Neuronal stem cell (in vitro differentiated cells): ENCODE measurements around the gene SERPINA5.
A peak's percentile ranks its signal among the peaks of the same experiment; 100 is the strongest.

Experiments used
- DNase-seq: peaks from one replicate; pipeline ENCODE4 v3.0.0-alpha.2; 2013; ENCODE audit warnings: low spot score
- H2AFZ ChIP-seq: one replicate; pipeline ENCODE4 v1.6.1; 2013; ENCODE audit warnings: mild to moderate bottlenecking, low read length, inconsistent platforms
- H2AK5ac ChIP-seq: 2 replicates; pipeline ENCODE4 v1.6.1; 2013; ENCODE audit warnings: low read depth, mild to moderate bottlenecking, inconsistent platforms, low read length, moderate library complexity, mixed read lengths
- H2BK120ac ChIP-seq: 2 replicates; pipeline ENCODE4 v1.6.1; 2013; ENCODE audit warnings: low read depth, mild to moderate bottlenecking, inconsistent platforms, low read length, moderate library complexity, mixed read lengths
- H2BK12ac ChIP-seq: one replicate; pipeline ENCODE4 v1.6.1; 2013; ENCODE audit warnings: low read length, inconsistent platforms
- H2BK15ac ChIP-seq: 2 replicates; pipeline ENCODE4 v1.6.1; 2013; ENCODE audit warnings: mild to moderate bottlenecking, low read length, inconsistent platforms, mixed read lengths
- H2BK5ac ChIP-seq: one replicate; pipeline ENCODE4 v1.6.1; 2013; ENCODE audit warnings: inconsistent platforms, mild to moderate bottlenecking, low read length, moderate library complexity
- H3K14ac ChIP-seq: one replicate; pipeline ENCODE4 v1.6.1; 2013; ENCODE audit warnings: low read length, inconsistent platforms
- H3K18ac ChIP-seq: 2 replicates; pipeline ENCODE4 v1.6.1; 2013; ENCODE audit warnings: low read length, inconsistent platforms
- H3K23ac ChIP-seq: 2 replicates; pipeline ENCODE4 v1.6.1; 2013; ENCODE audit warnings: low read depth, mild to moderate bottlenecking, mixed read lengths, low read length, inconsistent platforms; ENCODE audit not compliant: poor library complexity
- H3K27ac ChIP-seq: replicated peaks from 3 replicates; pipeline ENCODE4 v1.5.1; 2013; ENCODE audit warnings: low read length, inconsistent platforms
- H3K27me3 ChIP-seq, 3 experiments: 2 replicates each; pipeline ENCODE4 v1.6.1; 2013; ENCODE audit warnings: low read length in 3 of 3, mild to moderate bottlenecking in 2 of 3, inconsistent platforms in 1 of 3, low read depth in 1 of 3, mixed read lengths in 1 of 3, moderate library complexity in 1 of 3; ENCODE audit not compliant: control insufficient read depth in 3 of 3, insufficient read depth in 3 of 3
- H3K36me3 ChIP-seq, 2 donors: replicated peaks in 1 of 2; 2 replicates each; pipeline ENCODE4 v1.6.1; 2013; ENCODE audit warnings: low read length in 2 of 2; ENCODE audit not compliant: control insufficient read depth in 2 of 2, insufficient read depth in 2 of 2
- H3K4ac ChIP-seq: 2 replicates; pipeline ENCODE4 v1.6.1; 2013; ENCODE audit warnings: inconsistent platforms, mild to moderate bottlenecking, low read length, moderate library complexity
- H3K4me1 ChIP-seq, 2 donors: 1 replicate in 1 of 2; 2 replicates in 1 of 2; pipeline ENCODE4 v1.6.1; 2013; ENCODE audit warnings: low read length in 2 of 2, low read depth in 1 of 2; ENCODE audit not compliant: control insufficient read depth in 2 of 2, insufficient read depth in 1 of 2
- H3K4me2 ChIP-seq: one replicate; pipeline ENCODE4 v1.6.1; 2013; ENCODE audit warnings: mild to moderate bottlenecking, low read length, inconsistent platforms; ENCODE audit not compliant: insufficient read depth, poor library complexity, severe bottlenecking
- H3K4me3 ChIP-seq, 2 donors: 2 replicates each; pipeline ENCODE4 v1.5.1; 2013; ENCODE audit warnings: low read length in 2 of 2, mild to moderate bottlenecking in 2 of 2, inconsistent platforms in 1 of 2, moderate library complexity in 1 of 2
- H3K79me1 ChIP-seq: one replicate; pipeline ENCODE4 v1.6.1; 2013; ENCODE audit warnings: low read depth, mild to moderate bottlenecking, inconsistent platforms, low read length, moderate library complexity
- H3K9ac ChIP-seq: one replicate; pipeline ENCODE4 v1.6.1; 2013; ENCODE audit warnings: mild to moderate bottlenecking, low read depth, low read length, inconsistent platforms; ENCODE audit not compliant: poor library complexity
- H3K9me3 ChIP-seq, 2 donors: replicated peaks in 1 of 2; 2 replicates each; pipeline versions ENCODE3 to v1.6.1; 2013; ENCODE audit warnings: low read length in 2 of 2, mild to moderate bottlenecking in 2 of 2, inconsistent platforms in 1 of 2, low read depth in 1 of 2, mixed read lengths in 1 of 2, moderate library complexity in 1 of 2; ENCODE audit not compliant: control insufficient read depth in 2 of 2, insufficient read depth in 1 of 2
- H4K8ac ChIP-seq: one replicate; pipeline ENCODE4 v1.6.1; 2013; ENCODE audit warnings: low read depth, mild to moderate bottlenecking, inconsistent platforms, low read length, moderate library complexity
- H4K91ac ChIP-seq: one replicate; pipeline ENCODE4 v1.6.1; 2013; ENCODE audit warnings: low read length, low read depth, mild to moderate bottlenecking, inconsistent platforms; ENCODE audit not compliant: poor library complexity
- WGBS, 2 donors: extraction: QIAGEN DNeasy Blood & Tissue Kit; methylation state at CpG; one replicate each; pipeline ENCODE4 v1.1.7; 2013; ENCODE audit warnings: missing lambda C conversion rate in 2 of 2, mixed read lengths in 1 of 2; ENCODE audit not compliant: insufficient read length in 2 of 2, insufficient replicate concordance in 1 of 2; ENCODE audit errors: extremely low coverage in 2 of 2; 5-methylcytosine and 5-hydroxymethylcytosine counted together

The SERPINA5 gene

GRCh38 chr14:94548999-94549985 lies 31.9 kb upstream of the SERPINA5 start:
- Histone ChIP-seq H2BK15ac (no peak overlapping the region), H3K4me1 (peaks cover 0 to 8% of the 10 kb centered on the region in 2 donors), H3K4me2 (no peak overlapping the region), H3K9me3 (no peaks in the 10 kb centered on the region), H3K4me3 (no peak overlapping the region), H2AK5ac (no peak overlapping the region), H2BK12ac (no peak overlapping the region), H3K18ac (no peak overlapping the region), H3K23ac (no peak overlapping the region), H2BK120ac (no peak overlapping the region), H3K27ac (no peak overlapping the region), H3K14ac (no peak overlapping the region), H3K4ac (no peak overlapping the region), H4K91ac (no peak overlapping the region), H2AFZ (peak overlapping the region; percentile 11), H3K79me1 (no peaks in the 10 kb centered on the region), H2BK5ac (no peak overlapping the region), H3K27me3 (no peaks in the 10 kb centered on the region), H4K8ac (no peak overlapping the region), H3K36me3 (no peaks in the 10 kb centered on the region), H3K9ac (no peak overlapping the region)
- peak; percentile 83 for DNase-seq
- no CpG with 5 or more reads among the region's 24 CpGs for WGBS, 2 donors

DNA sequence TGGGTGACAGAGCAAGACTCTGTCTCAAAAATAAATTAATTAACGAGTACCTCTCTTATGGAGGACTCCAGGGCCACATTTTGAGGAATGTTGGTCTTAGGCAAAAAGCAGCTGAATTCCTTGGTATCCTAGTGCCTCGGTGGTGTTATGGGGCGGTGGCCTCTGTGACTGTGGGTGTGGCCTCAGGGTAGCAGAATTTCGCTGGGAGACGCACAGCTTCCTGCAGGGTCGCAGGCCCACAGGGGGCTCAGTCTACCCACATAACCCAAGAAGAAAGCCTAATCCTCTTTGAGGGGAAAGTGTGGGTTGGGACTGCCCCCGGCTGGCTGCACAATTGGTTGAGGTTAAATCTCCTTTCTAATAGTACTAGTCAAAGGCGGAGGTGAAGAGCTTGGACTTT lies 31.2 kb upstream of the SERPINA5 start:
- Histone ChIP-seq H3K36me3 (no peaks in the 10 kb centered on the region), H3K4me2 (no peak overlapping the region), H3K4me3 (no peak overlapping the region), H3K14ac (no peak overlapping the region), H3K9me3 (no peaks in the 10 kb centered on the region), H2AFZ (peak overlapping the region; percentile 11), H4K91ac (no peak overlapping the region), H2AK5ac (no peak overlapping the region), H3K4ac (no peak overlapping the region), H3K18ac (no peak overlapping the region), H3K79me1 (no peaks in the 10 kb centered on the region), H4K8ac (no peak overlapping the region), H2BK15ac (no peak overlapping the region), H3K4me1 (peaks cover 0 to 6% of the 10 kb centered on the region in 2 donors), H2BK12ac (no peak overlapping the region), H3K9ac (no peak overlapping the region), H2BK120ac (no peak overlapping the region), H3K27ac (no peak overlapping the region), H2BK5ac (no peak overlapping the region), H3K23ac (no peak overlapping the region), H3K27me3 (no peaks in the 10 kb centered on the region)
- DNase-seq, result no peak
- no CpG with 5 or more reads among the region's 8 CpGs for WGBS, 2 donors

- DNase-seq, result no peak
- H3K23ac ChIP-seq, result no peak overlapping the region
- H2BK12ac ChIP-seq, result no peak overlapping the region
- H3K9ac ChIP-seq, result no peak overlapping the region
- WGBS, 2 donors, result no CpG with 5 or more reads among the region's 9 CpGs
- H3K4me3 ChIP-seq, result no peak overlapping the region
- peaks cover 2% of the 10 kb centered on the region for H3K79me1 ChIP-seq
- H2AFZ ChIP-seq, result no peak overlapping the region
- no peak overlapping the region for H2BK5ac ChIP-seq
- H3K14ac ChIP-seq, result no peak overlapping the region
- H3K9me3 ChIP-seq, result no peaks in the 10 kb centered on the region
- H3K4me2 ChIP-seq, result no peak overlapping the region
- no peak overlapping the region for H4K8ac ChIP-seq
- no peaks in the 10 kb centered on the region for H3K36me3 ChIP-seq
- no peaks in the 10 kb centered on the region for H3K27me3 ChIP-seq
- H2AK5ac ChIP-seq, result no peak overlapping the region
- no peak overlapping the region for H3K4ac ChIP-seq
- no peak overlapping the region for H2BK15ac ChIP-seq
- H3K18ac ChIP-seq, result no peak overlapping the region
- no peak overlapping the region for H3K27ac ChIP-seq
- H2BK120ac ChIP-seq, result no peak overlapping the region
- no peak overlapping the region for H4K91ac ChIP-seq
- H3K4me1 ChIP-seq, result no peaks in the 10 kb centered on the region
These were observed 25.2 kb upstream of the SERPINA5 start for GRCh38 chr14:94555991-94556390.

DNA sequence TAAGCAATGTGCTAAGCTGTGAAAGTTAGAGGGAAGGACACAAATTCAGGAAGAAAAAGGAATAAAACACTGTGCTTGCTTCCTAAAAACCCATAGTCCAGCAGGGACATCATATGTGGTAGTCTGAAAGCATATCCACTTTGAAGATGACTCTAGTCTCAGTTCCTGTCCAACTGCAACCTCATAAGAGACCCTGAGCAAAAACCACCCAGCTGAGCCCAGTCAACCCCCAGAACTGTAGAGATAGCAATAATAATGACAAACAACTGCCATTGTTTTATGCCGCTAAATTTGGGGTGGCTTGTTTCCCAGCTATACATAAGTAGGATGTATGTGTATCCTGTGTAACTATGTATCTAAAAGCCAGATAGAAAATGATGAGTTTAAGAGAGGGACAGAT lies 23.9 kb upstream of the SERPINA5 start:
- Histone ChIP-seq H3K14ac (no peak overlapping the region), H2AK5ac (no peak overlapping the region), H3K4me1 (no peaks in the 10 kb centered on the region), H3K27ac (no peak overlapping the region), H2BK120ac (no peak overlapping the region), H3K4ac (no peak overlapping the region), H3K79me1 (peaks cover 2% of the 10 kb centered on the region), H3K9me3 (no peaks in the 10 kb centered on the region), H4K91ac (no peak overlapping the region), H2BK15ac (no peak overlapping the region), H3K27me3 (no peaks in the 10 kb centered on the region), H3K4me2 (no peak overlapping the region), H3K18ac (no peak overlapping the region), H2BK5ac (no peak overlapping the region), H4K8ac (no peak overlapping the region), H2BK12ac (no peak overlapping the region), H3K36me3 (no peaks in the 10 kb centered on the region), H2AFZ (no peak overlapping the region), H3K4me3 (no peak overlapping the region), H3K23ac (no peak overlapping the region), H3K9ac (no peak overlapping the region)
- DNase-seq, result no peak
- no CpG with 5 or more reads among the region's 1 CpG for WGBS, 2 donors
